Gastroesophageal sphincter (tissue), 4 donors: ENCODE results near the gene CCDC27. TPM values are rescaled to one million over a fixed set of nuclear protein-coding genes. Genes with fewer than 3 reads are reported as not detected.

Source experiments
- ATAC-seq: fragments of 150-250 bp; one replicate; pipeline ENCODE4 v1.9.1; 2016; ENCODE audit warnings: mild to moderate bottlenecking, moderate library complexity
- H3K27ac ChIP-seq, 4 donors: fragments of 200-600 bp; sonication (generic) in 3 of 4; 1 replicate in 3 of 4; 2 replicates in 1 of 4; pipeline ENCODE4 v1.5.1; 2016 to 2019
- H3K27me3 ChIP-seq: fragments of 200-600 bp; sonication (generic); one replicate; pipeline ENCODE4 v1.5.1; 2019
- H3K36me3 ChIP-seq, 2 donors: fragments of 200-600 bp; sonication (generic); one replicate each; pipeline ENCODE4 v1.5.1; 2019; ENCODE audit warnings: control low read depth in 1 of 2
- H3K4me1 ChIP-seq, 3 donors: fragments of 200-600 bp; sonication (generic); 1 replicate in 2 of 3; 2 replicates in 1 of 3; pipeline ENCODE4 v1.5.1; 2016 to 2019; ENCODE audit warnings: control low read depth in 2 of 3
- H3K4me3 ChIP-seq, 2 donors: fragments of 200-600 bp; sonication (generic); one replicate each; pipeline ENCODE4 v1.5.1; 2019; ENCODE audit warnings: mild to moderate bottlenecking in 1 of 2, moderate library complexity in 1 of 2
- H3K9me3 ChIP-seq, 3 donors: fragments of 200-600 bp; sonication (generic); one replicate each; pipeline ENCODE4 v1.5.1; 2017 to 2019; ENCODE audit warnings: control low read depth in 2 of 3
- CTCF ChIP-seq, 4 experiments: fragments of 200-600 bp in 2 of 4; fragments of 450-650 bp in 2 of 4; sonication (generic) in 1 of 4; IDR thresholded peaks; one replicate each; pipeline ENCODE4 v1.5.1; 2017 to 2019; ENCODE audit warnings: antibody characterized with exemption in 4 of 4, mild to moderate bottlenecking in 2 of 4, moderate library complexity in 2 of 4
- EP300 ChIP-seq: sonication (generic); formaldehyde crosslinking; IDR thresholded peaks from one replicate; pipeline ENCODE4 v1.6.1; 2017; ENCODE audit warnings: antibody characterized with exemption, mild to moderate bottlenecking
- POLR2A ChIP-seq, 2 donors: fragments of 450-650 bp; IDR thresholded peaks; one replicate each; pipeline ENCODE4 v1.6.1; 2017; ENCODE audit warnings: antibody characterized with exemption in 2 of 2, mild to moderate bottlenecking in 2 of 2, moderate library complexity in 1 of 2
- POLR2AphosphoS5 ChIP-seq: sonication (generic); formaldehyde crosslinking; IDR thresholded peaks from one replicate; pipeline ENCODE4 v1.6.1; 2017; ENCODE audit warnings: antibody characterized with exemption
- WGBS, 2 donors: methylation state at CpG; one replicate each; pipeline ENCODE4 v1.1.5; 2018; ENCODE audit warnings: low coverage in 1 of 2; 5-methylcytosine and 5-hydroxymethylcytosine counted together
- total RNA-seq, 4 donors: library from RNA; depleted of rRNA; stranded (reverse); fragments of >200 nt; gene quantifications; one replicate each; pipeline ENCODE4 v1.1.0, GENCODE V29; 2016

The CCDC27 gene
- total RNA-seq, 4 donors from 2014 or later: not detected

- Histone ChIP-seq H3K27me3 (no peaks in the 10 kb centered on the region), H3K36me3 (peaks cover 0 to 50% of the 10 kb centered on the region in 2 donors), H3K4me3 (peak overlapping the region in 1 of 2 donors; percentile 88), H3K4me1 (peaks cover 0 to 42% (median 10%) of the 10 kb centered on the region in 3 donors), H3K9me3 (no peaks in the 10 kb centered on the region), H3K27ac (peak overlapping the region in 3 of 4 donors; percentile 85 to 90 (median 88))
- TF ChIP-seq POLR2A (IDR thresholded peaks at IDR 0.05): no peak
- no peak for TF ChIP-seq POLR2AphosphoS5
- no peak for TF ChIP-seq CTCF (IDR thresholded peaks at IDR 0.05)
- TF ChIP-seq EP300: no peak
- no peak for ATAC-seq
- WGBS, 2 donors: 53 to 78% methylated on average over 3 to 11 of the region's 25 CpGs
Observed at GRCh38 chr1:3745590-3746381, 6.5 kb upstream of the CCDC27 start.

GRCh38 chr1:3746389-3746829 lies 5.8 kb upstream of the CCDC27 start:
- H3K4me3 ChIP-seq: peak overlapping the region; percentile 53 to 88
- 20 to 45% methylated on average over 2 to 7 of the region's 35 CpGs for WGBS, 2 donors
- peak overlapping the region; percentile 10 to 90 (median 86) for H3K27ac ChIP-seq
- H3K27me3 ChIP-seq: no peaks in the 10 kb centered on the region
- H3K36me3 ChIP-seq: peaks cover 0 to 43% of the 10 kb centered on the region in 2 donors
- H3K9me3 ChIP-seq: no peaks in the 10 kb centered on the region
- no peak for TF ChIP-seq CTCF (IDR thresholded peaks at IDR 0.05)
- no peak for TF ChIP-seq POLR2AphosphoS5
- TF ChIP-seq EP300: no peak
- TF ChIP-seq POLR2A (IDR thresholded peaks at IDR 0.05): no peak
- ATAC-seq: no peak
- peaks cover 0 to 42% (median 10%) of the 10 kb centered on the region in 3 donors for H3K4me1 ChIP-seq

- TF ChIP-seq EP300 (no peak), POLR2A (IDR thresholded peaks at IDR 0.05) (peak; percentile 49 to 62), POLR2AphosphoS5 (peak; percentile 49), CTCF (IDR thresholded peaks at IDR 0.05) (peak in 1 of 4 experiments; percentile 13)
- Histone ChIP-seq H3K27ac (peak overlapping the region; percentile 10 to 90 (median 86)), H3K9me3 (no peaks in the 10 kb centered on the region), H3K36me3 (peaks cover 0 to 38% of the 10 kb centered on the region in 2 donors), H3K27me3 (peaks cover 1% of the 10 kb centered on the region), H3K4me3 (peak overlapping the region; percentile 53 to 88), H3K4me1 (peaks cover 0 to 42% (median 10%) of the 10 kb centered on the region in 3 donors)
- peak; percentile 96 for ATAC-seq
- WGBS, 2 donors: 0% methylated on average over 5 of the region's 73 CpGs; no CpG with 5 or more reads in 1 of the 2 donors
Observed at GRCh38 chr1:3746830-3747521, 5.3 kb upstream of the CCDC27 start.

GRCh38 chr1:3747522-3747848 lies 4.8 kb upstream of the CCDC27 start:
- peaks cover 6% of the 10 kb centered on the region for H3K27me3 ChIP-seq
- peaks cover 0 to 42% (median 10%) of the 10 kb centered on the region in 3 donors for H3K4me1 ChIP-seq
- peaks cover 0 to 33% of the 10 kb centered on the region in 2 donors for H3K36me3 ChIP-seq
- peak overlapping the region; percentile 10 to 90 (median 86) for H3K27ac ChIP-seq
- TF ChIP-seq EP300 (no peak), POLR2AphosphoS5 (no peak), POLR2A (IDR thresholded peaks at IDR 0.05) (no peak), CTCF (IDR thresholded peaks at IDR 0.05) (no peak)
- 29 to 30% methylated on average over 5 of the region's 6 CpGs for WGBS, 2 donors
- peak overlapping the region; percentile 53 to 88 for H3K4me3 ChIP-seq
- ATAC-seq: no peak
- no peaks in the 10 kb centered on the region for H3K9me3 ChIP-seq
